Lower leg skin (tissue), 3 donors: ENCODE measurements around the gene CNOT1.

ENCODE experiments used
- POLR2A ChIP-seq, 2 donors: fragments of 450-650 bp; IDR thresholded peaks; one replicate each; pipeline ENCODE4 v1.6.1; 2016 to 2017; ENCODE audit warnings: antibody characterized with exemption in 2 of 2, mild to moderate bottlenecking in 1 of 2, moderate library complexity in 1 of 2
- TF ChIP-seq, protein P1 (sequence below), 3 donors: fragments of 450-650 bp; IDR thresholded peaks; one replicate each; pipeline ENCODE4 v1.5.1; 2016; ENCODE audit warnings: antibody characterized with exemption in 3 of 3, mild to moderate bottlenecking in 3 of 3, moderate library complexity in 2 of 3

DNA sequence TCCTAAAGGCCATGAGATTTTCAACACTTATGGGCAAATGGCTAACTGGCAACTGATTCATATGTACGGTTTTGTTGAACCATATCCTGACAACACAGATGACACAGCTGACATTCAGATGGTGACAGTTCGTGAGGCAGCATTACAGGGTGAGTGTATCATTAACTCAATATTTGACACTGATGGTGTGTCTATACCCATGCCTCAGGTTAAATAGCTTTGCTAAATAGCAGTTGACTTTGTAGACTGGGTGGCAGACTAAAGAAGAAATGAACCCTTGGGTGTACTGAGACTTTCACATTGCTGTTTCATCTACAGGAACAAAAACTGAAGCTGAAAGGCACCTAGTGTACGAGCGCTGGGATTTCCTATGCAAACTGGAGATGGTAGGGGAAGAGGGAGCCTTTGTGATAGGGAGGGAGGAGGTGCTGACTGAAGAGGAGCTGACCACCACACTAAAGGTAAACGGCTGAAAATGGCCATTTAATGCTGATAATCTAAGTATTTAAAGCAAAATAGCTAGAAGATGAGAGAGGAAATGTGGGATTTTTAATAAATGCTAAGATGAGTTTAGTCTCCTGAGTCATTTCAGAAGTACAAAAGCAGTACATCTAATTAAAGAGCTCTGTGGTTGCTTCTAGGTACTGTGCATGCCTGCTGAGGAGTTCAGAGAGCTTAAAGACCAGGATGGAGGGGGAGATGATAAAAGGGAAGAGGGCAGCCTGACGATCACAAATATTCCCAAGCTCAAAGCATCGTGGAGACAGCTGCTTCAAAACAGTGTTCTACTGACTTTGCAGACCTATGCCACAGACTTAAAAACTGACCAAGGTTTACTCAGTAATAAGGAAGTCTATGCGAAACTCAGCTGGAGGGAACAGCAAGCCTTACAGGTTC, 111.3 kb downstream of the CNOT1 start:
- TF ChIP-seq, protein P1, sequence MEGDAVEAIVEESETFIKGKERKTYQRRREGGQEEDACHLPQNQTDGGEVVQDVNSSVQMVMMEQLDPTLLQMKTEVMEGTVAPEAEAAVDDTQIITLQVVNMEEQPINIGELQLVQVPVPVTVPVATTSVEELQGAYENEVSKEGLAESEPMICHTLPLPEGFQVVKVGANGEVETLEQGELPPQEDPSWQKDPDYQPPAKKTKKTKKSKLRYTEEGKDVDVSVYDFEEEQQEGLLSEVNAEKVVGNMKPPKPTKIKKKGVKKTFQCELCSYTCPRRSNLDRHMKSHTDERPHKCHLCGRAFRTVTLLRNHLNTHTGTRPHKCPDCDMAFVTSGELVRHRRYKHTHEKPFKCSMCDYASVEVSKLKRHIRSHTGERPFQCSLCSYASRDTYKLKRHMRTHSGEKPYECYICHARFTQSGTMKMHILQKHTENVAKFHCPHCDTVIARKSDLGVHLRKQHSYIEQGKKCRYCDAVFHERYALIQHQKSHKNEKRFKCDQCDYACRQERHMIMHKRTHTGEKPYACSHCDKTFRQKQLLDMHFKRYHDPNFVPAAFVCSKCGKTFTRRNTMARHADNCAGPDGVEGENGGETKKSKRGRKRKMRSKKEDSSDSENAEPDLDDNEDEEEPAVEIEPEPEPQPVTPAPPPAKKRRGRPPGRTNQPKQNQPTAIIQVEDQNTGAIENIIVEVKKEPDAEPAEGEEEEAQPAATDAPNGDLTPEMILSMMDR (IDR thresholded peaks at IDR 0.05), result no peak
- TF ChIP-seq POLR2A (IDR thresholded peaks at IDR 0.05), result no peak
